Large intestine (tissue), 3 donors: ENCODE results near the gene SLC4A11. TPM values are rescaled to one million over a fixed set of nuclear protein-coding genes. Genes with fewer than 3 reads are reported as not detected.

Experiments
- DNase-seq, 2 donors: peaks; one replicate each; pipeline versions ENCODE4 v3.0.0 to v3.0.0-alpha.2; 2013
- H3K27ac ChIP-seq: one replicate; pipeline ENCODE4 v1.5.1; 2013; ENCODE audit warnings: low read length
- H3K27me3 ChIP-seq: 2 replicates; pipeline ENCODE4 v1.6.1; 2013; ENCODE audit warnings: low read length; ENCODE audit not compliant: control insufficient read depth, insufficient read depth
- H3K36me3 ChIP-seq: 2 replicates; pipeline ENCODE4 v1.6.1; 2013; ENCODE audit warnings: low read length; ENCODE audit not compliant: control insufficient read depth, insufficient read depth
- H3K4me1 ChIP-seq: one replicate; pipeline ENCODE4 v1.6.1; 2013; ENCODE audit warnings: low read length; ENCODE audit not compliant: control insufficient read depth, insufficient read depth
- H3K4me3 ChIP-seq: one replicate; pipeline ENCODE4 v1.5.1; 2013; ENCODE audit warnings: low read length
- H3K9me3 ChIP-seq: one replicate; pipeline ENCODE4 v1.6.1; 2013; ENCODE audit warnings: mild to moderate bottlenecking, low read depth, low read length, moderate library complexity; ENCODE audit not compliant: control insufficient read depth
- WGBS: methylation state at CpG from one replicate; pipeline ENCODE4 v1.1.5; 2013; ENCODE audit warnings: low lambda C conversion rate; ENCODE audit not compliant: insufficient coverage; 5-methylcytosine and 5-hydroxymethylcytosine counted together
- polyA plus RNA-seq: library from polyadenylated mRNA; unstranded; fragments of 120-200 nt; gene quantifications from one replicate; pipeline ENCODE4 v1.2.1, GENCODE V29; 2013

The SLC4A11 gene
- polyA plus RNA-seq, 1 donor = 0.36 TPM

GRCh38 chr20:3275064-3275935 lies 36.3 kb upstream of the SLC4A11 start:
- DNase-seq = no peak
- no CpG with 5 or more reads among the region's 5 CpGs for WGBS
- H3K9me3 ChIP-seq = no peaks in the 10 kb centered on the region
- H3K4me3 ChIP-seq = no peak overlapping the region
- no peak overlapping the region for H3K27ac ChIP-seq
- H3K27me3 ChIP-seq = no peaks in the 10 kb centered on the region
- H3K4me1 ChIP-seq = no peaks in the 10 kb centered on the region
- peaks cover 54% of the 10 kb centered on the region for H3K36me3 ChIP-seq

GRCh38 chr20:3273371-3273770 lies 34.4 kb upstream of the SLC4A11 start:
- H3K4me1 ChIP-seq = no peaks in the 10 kb centered on the region
- no peak for DNase-seq
- H3K27me3 ChIP-seq = no peaks in the 10 kb centered on the region
- H3K27ac ChIP-seq = no peak overlapping the region
- H3K4me3 ChIP-seq = no peak overlapping the region
- WGBS = no CpG with 5 or more reads among the region's 4 CpGs
- no peaks in the 10 kb centered on the region for H3K9me3 ChIP-seq
- H3K36me3 ChIP-seq = peaks cover 47% of the 10 kb centered on the region

- no CpG with 5 or more reads among the region's 4 CpGs for WGBS
- no peak for DNase-seq
- no peaks in the 10 kb centered on the region for H3K27me3 ChIP-seq
- no peaks in the 10 kb centered on the region for H3K9me3 ChIP-seq
- no peaks in the 10 kb centered on the region for H3K4me1 ChIP-seq
- H3K4me3 ChIP-seq = no peak overlapping the region
- H3K27ac ChIP-seq = no peak overlapping the region
- peaks cover 25% of the 10 kb centered on the region for H3K36me3 ChIP-seq
Observed at GRCh38 chr20:3270051-3270450, 31.1 kb upstream of the SLC4A11 start.

GRCh38 chr20:3262566-3262965 lies 23.6 kb upstream of the SLC4A11 start:
- no peak overlapping the region for H3K4me3 ChIP-seq
- H3K36me3 ChIP-seq = peaks cover 50% of the 10 kb centered on the region
- no peaks in the 10 kb centered on the region for H3K4me1 ChIP-seq
- DNase-seq = no peak
- no peak overlapping the region for H3K27ac ChIP-seq
- no peaks in the 10 kb centered on the region for H3K9me3 ChIP-seq
- no peaks in the 10 kb centered on the region for H3K27me3 ChIP-seq

DNA sequence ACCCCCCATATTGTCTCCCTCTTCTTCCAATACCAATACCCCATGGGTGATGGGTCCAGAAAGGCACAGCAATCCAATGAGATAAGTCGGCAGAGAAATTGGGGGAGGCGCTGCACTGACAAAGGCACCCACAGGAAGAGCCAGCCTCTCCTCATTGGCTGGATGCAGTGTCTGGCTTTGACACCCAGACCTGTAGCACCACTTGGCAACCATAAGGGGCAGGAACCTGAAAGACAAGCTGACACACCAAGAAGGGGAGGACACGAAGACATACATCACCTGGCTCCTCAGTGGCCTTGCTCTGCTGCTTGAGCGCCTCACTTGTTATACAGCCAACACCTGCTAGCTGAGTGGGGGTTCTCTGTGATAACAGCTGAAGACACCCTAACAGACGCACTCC lies 19.4 kb upstream of the SLC4A11 start:
- Histone ChIP-seq H3K36me3 (peaks cover 61% of the 10 kb centered on the region), H3K4me1 (no peaks in the 10 kb centered on the region)
- WGBS = no CpG with 5 or more reads among the region's 5 CpGs

GRCh38 chr20:3255728-3256127 lies 16.7 kb upstream of the SLC4A11 start:
- no peak for DNase-seq
- H3K27ac ChIP-seq = no peak overlapping the region
- no peaks in the 10 kb centered on the region for H3K4me1 ChIP-seq
- peaks cover 69% of the 10 kb centered on the region for H3K36me3 ChIP-seq
- no CpG with 5 or more reads among the region's 5 CpGs for WGBS
- H3K27me3 ChIP-seq = no peaks in the 10 kb centered on the region
- H3K9me3 ChIP-seq = no peaks in the 10 kb centered on the region
- H3K4me3 ChIP-seq = no peak overlapping the region

More for the DNA sequence above, 19.4 kb upstream of the SLC4A11 start:
- Histone ChIP-seq H3K27ac (no peak overlapping the region), H3K4me3 (no peak overlapping the region), H3K27me3 (no peaks in the 10 kb centered on the region), H3K9me3 (no peaks in the 10 kb centered on the region)
- no peak for DNase-seq

DNA sequence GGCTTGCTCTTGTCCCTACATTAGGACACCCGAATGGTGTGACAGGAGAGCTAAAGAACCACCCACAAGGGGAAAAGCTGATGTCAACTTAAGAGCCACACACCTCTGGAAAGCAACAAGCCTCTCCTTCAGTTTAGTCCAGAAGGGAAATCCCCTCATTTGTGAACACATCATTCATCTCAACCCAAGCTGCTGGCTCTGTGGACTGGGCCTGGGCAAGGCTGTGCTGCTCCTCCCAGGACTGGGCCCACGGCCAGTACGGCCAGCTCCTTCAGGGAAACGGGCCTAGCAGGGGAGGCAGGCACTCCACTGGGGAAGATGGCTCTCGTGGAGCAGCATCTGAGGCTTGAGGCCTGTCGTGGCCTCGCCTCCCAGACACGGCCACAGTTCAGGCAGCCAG lies 12.8 kb upstream of the SLC4A11 start:
- peaks cover 8% of the 10 kb centered on the region for H3K9me3 ChIP-seq
- H3K27me3 ChIP-seq = peaks cover 32% of the 10 kb centered on the region
- DNase-seq = no peak
- peaks cover 53% of the 10 kb centered on the region for H3K36me3 ChIP-seq
- H3K27ac ChIP-seq = no peak overlapping the region
- no peaks in the 10 kb centered on the region for H3K4me1 ChIP-seq
- H3K4me3 ChIP-seq = no peak overlapping the region
- no CpG with 5 or more reads among the region's 8 CpGs for WGBS

DNA sequence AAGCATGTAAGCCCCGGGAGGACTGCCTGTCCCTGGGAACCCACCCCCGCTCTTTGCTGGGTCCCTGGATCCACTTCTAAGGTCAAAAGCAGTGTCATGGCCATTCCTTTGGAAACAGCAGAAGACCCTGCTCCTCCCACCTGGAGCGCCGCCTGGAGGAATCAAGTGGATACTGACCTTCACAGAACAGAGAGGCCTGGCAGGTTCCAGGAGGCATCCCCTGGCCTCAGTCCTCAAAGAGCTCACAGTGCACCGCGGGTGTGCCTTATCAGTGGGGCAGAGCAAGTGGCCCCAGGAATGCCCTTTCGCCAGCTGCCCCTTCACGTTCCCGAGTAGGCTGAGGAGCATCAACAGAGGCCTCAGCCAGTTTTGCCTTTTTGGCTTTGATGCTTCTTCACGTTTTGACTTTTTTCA lies 11.1 kb upstream of the SLC4A11 start:
- no peak for DNase-seq
- Histone ChIP-seq H3K27me3 (peaks cover 39% of the 10 kb centered on the region), H3K4me3 (no peak overlapping the region), H3K36me3 (peaks cover 36% of the 10 kb centered on the region), H3K27ac (no peak overlapping the region), H3K4me1 (no peaks in the 10 kb centered on the region), H3K9me3 (peaks cover 8% of the 10 kb centered on the region)
- no CpG with 5 or more reads among the region's 10 CpGs for WGBS

- Histone ChIP-seq H3K36me3 (peaks cover 27% of the 10 kb centered on the region), H3K4me1 (no peaks in the 10 kb centered on the region), H3K27ac (no peak overlapping the region), H3K27me3 (peaks cover 50% of the 10 kb centered on the region), H3K4me3 (no peak overlapping the region), H3K9me3 (peaks cover 8% of the 10 kb centered on the region)
- no CpG with 5 or more reads among the region's 18 CpGs for WGBS
- DNase-seq = no peak
Observed at GRCh38 chr20:3248993-3249347, 10.0 kb upstream of the SLC4A11 start.

- no peaks in the 10 kb centered on the region for H3K4me1 ChIP-seq
- no CpG with 5 or more reads among the region's 53 CpGs for WGBS
- no peak overlapping the region for H3K27ac ChIP-seq
- H3K36me3 ChIP-seq = peaks cover 26% of the 10 kb centered on the region
- no peak for DNase-seq
- no peak overlapping the region for H3K4me3 ChIP-seq
- H3K9me3 ChIP-seq = peaks cover 8% of the 10 kb centered on the region
- peaks cover 56% of the 10 kb centered on the region for H3K27me3 ChIP-seq
Observed at GRCh38 chr20:3248167-3248992, 9.4 kb upstream of the SLC4A11 start.
